Breast epithelium (tissue), 4 donors: Measurements from ENCODE around the gene ARHGAP10. TPM values are rescaled to one million over a fixed set of nuclear protein-coding genes. Genes with fewer than 3 reads are reported as not detected.

ENCODE experiments used
- DNase-seq, 2 donors: peaks; one replicate each; pipeline ENCODE4 v3.0.0-alpha.2; 2019; ENCODE audit warnings: low spot score in 2 of 2
- H3K27ac ChIP-seq, 2 donors: fragments of 200-600 bp; sonication (generic) in 1 of 2; one replicate each; pipeline ENCODE4 v1.5.1; 2016 to 2019; ENCODE audit warnings: mild to moderate bottlenecking in 1 of 2
- H3K27me3 ChIP-seq, 2 donors: fragments of 200-600 bp; sonication (generic) in 1 of 2; one replicate each; pipeline versions ENCODE4 v1.5.1 to v1.6.0; 2017 to 2019; ENCODE audit warnings: control low read depth in 1 of 2, mild to moderate bottlenecking in 1 of 2
- H3K36me3 ChIP-seq: fragments of 200-600 bp; one replicate; pipeline ENCODE4 v1.5.1; 2019
- H3K4me1 ChIP-seq, 2 donors: fragments of 200-600 bp; sonication (generic); one replicate each; pipeline ENCODE4 v1.5.1; 2016 to 2019; ENCODE audit warnings: control low read depth in 1 of 2
- H3K4me3 ChIP-seq, 3 donors: fragments of 200-600 bp; sonication (generic); 1 replicate in 2 of 3; 2 replicates in 1 of 3; pipeline ENCODE4 v1.5.1; 2016 to 2019; ENCODE audit warnings: mild to moderate bottlenecking in 3 of 3, moderate library complexity in 2 of 3
- H3K9me3 ChIP-seq, 2 donors: fragments of 200-600 bp; sonication (generic) in 1 of 2; one replicate each; pipeline ENCODE4 v1.5.1; 2016 to 2019; ENCODE audit warnings: control low read depth in 1 of 2
- POLR2A ChIP-seq: fragments of 450-650 bp; IDR thresholded peaks from one replicate; pipeline ENCODE4 v1.6.1; 2016; ENCODE audit warnings: antibody characterized with exemption, mild to moderate bottlenecking, moderate library complexity
- POLR2AphosphoS5 ChIP-seq, 3 donors: sonication (generic); formaldehyde crosslinking; IDR thresholded peaks; one replicate each; pipeline ENCODE4 v1.6.1; 2017; ENCODE audit warnings: antibody characterized with exemption in 3 of 3
- intact Hi-C: fragments of 100-400 bp; cut with DNase I; formaldehyde crosslinking; loops from one replicate; pipeline ENCODE4 v1.15.1; 2023; ENCODE audit warnings: low total_unique reads
- total RNA-seq, 3 donors: library from RNA; depleted of rRNA; stranded (reverse); fragments of >200 nt; gene quantifications; one replicate each; pipeline ENCODE4 v1.1.0, GENCODE V29; 2016
- TF ChIP-seq, protein P1 (sequence below), 3 donors: fragments of 450-650 bp; IDR thresholded peaks; one replicate each; pipeline ENCODE4 v1.5.1; 2016 to 2017; ENCODE audit warnings: antibody characterized with exemption in 3 of 3, mild to moderate bottlenecking in 3 of 3, moderate library complexity in 3 of 3

The ARHGAP10 gene
- total RNA-seq, 3 donors from 2014 or later: 49.5 to 138 (median 62.6) TPM

DNA sequence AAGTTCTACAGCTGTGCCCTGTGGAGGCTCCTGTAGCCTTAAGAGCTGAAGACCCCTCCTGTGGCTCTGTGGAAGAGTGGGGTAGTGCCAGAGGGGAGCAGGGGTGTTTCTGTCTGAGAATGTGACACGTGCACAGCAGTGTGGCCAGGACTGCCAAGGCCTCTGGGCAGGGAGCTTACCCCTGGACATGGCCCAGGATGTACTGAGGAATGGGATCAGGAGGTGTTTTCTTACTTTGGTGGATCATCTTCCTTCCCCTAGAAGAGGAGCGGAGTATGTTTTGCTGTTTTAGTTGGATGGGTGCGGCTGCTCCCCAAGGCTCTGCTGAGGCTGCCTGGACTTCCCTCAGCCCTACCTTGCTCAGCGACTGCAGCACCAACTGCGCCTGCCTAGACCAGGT, 342.6 kb downstream of the ARHGAP10 start:
- H3K27ac ChIP-seq: no peak overlapping the region
- TF ChIP-seq POLR2A (no peak), POLR2AphosphoS5 (IDR thresholded peaks at IDR 0.05) (no peak)
- no peak overlapping the region for H3K4me3 ChIP-seq
- DNase-seq: no peak
- no peaks in the 10 kb centered on the region for H3K27me3 ChIP-seq
- peaks cover 12 to 18% of the 10 kb centered on the region in 2 donors for H3K9me3 ChIP-seq
- intact Hi-C loops: no loop called here
- H3K4me1 ChIP-seq: no peaks in the 10 kb centered on the region
- H3K36me3 ChIP-seq: no peaks in the 10 kb centered on the region

DNA sequence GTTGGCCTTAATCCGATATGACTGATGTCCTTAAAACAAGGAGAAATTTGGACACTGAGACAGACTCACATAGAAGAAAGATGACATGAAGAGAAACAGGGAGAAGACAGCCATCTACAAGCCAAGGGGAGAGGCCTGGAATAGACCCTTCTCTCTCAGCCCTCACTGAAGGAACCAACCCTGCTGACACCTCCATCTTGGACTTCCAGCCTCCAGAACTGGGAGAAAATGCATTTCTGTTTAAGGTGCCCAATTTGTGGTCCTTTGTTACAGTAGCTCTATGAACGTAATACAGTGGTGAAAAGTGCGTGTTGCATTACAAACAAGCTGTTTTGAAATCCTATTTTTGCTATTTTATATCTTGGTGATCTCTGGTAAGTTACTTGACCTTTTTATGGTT, 343.6 kb downstream of the ARHGAP10 start:
- H3K36me3 ChIP-seq: no peaks in the 10 kb centered on the region
- no peak for DNase-seq
- H3K9me3 ChIP-seq: peaks cover 12 to 18% of the 10 kb centered on the region in 2 donors
- H3K27me3 ChIP-seq: no peaks in the 10 kb centered on the region
- no peak for TF ChIP-seq POLR2A
- TF ChIP-seq, protein P1, sequence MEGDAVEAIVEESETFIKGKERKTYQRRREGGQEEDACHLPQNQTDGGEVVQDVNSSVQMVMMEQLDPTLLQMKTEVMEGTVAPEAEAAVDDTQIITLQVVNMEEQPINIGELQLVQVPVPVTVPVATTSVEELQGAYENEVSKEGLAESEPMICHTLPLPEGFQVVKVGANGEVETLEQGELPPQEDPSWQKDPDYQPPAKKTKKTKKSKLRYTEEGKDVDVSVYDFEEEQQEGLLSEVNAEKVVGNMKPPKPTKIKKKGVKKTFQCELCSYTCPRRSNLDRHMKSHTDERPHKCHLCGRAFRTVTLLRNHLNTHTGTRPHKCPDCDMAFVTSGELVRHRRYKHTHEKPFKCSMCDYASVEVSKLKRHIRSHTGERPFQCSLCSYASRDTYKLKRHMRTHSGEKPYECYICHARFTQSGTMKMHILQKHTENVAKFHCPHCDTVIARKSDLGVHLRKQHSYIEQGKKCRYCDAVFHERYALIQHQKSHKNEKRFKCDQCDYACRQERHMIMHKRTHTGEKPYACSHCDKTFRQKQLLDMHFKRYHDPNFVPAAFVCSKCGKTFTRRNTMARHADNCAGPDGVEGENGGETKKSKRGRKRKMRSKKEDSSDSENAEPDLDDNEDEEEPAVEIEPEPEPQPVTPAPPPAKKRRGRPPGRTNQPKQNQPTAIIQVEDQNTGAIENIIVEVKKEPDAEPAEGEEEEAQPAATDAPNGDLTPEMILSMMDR (IDR thresholded peaks at IDR 0.05): no peak
- no peak for TF ChIP-seq POLR2AphosphoS5 (IDR thresholded peaks at IDR 0.05)
- H3K4me1 ChIP-seq: no peaks in the 10 kb centered on the region
- H3K27ac ChIP-seq: no peak overlapping the region
- intact Hi-C loops: no loop called here
- no peak overlapping the region for H3K4me3 ChIP-seq

DNA sequence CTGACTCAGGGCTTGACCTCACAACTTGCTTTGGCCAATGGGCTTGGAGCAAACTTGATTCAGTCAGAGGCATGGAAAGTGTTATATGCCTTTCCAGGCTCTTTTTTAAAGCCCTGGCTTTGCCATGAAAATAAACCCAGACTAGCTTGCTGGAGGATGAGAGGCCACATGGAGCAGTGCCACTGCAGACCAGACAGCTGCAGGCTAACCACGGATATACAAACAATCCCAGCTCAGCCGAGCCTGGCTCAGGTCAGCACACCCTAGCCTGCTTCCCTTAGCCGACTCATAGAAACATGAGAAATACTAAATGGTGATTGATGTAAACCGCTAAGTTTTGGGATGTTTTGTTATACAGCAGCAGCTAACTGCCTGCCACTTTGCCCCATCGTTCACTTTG, 345.1 kb downstream of the ARHGAP10 start:
- intact Hi-C loops: no loop called here

DNA sequence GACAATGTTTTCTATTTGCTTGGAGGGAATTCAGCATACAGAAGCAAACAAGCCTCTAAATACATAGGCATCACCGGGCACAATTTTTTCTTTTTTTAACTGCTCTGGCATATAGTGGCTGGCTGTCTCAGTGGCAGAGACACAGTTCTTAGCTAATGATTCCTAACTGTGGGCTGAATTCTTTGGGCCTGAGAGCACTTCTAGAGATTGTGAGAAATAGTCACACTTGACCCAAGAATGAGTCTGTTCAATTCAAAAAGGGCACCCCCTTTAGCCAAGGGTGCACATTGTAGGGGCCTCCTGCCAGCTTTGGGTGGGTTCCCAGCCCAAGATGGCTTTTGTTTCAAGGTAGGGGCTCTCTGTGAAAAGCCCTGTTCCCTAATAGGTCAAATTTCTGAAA, 345.7 kb downstream of the ARHGAP10 start:
- no peak for DNase-seq
- no peak overlapping the region for H3K27ac ChIP-seq
- no peak overlapping the region for H3K4me3 ChIP-seq
- TF ChIP-seq POLR2AphosphoS5 (IDR thresholded peaks at IDR 0.05) (no peak), POLR2A (no peak)
- TF ChIP-seq, protein P1 (IDR thresholded peaks at IDR 0.05): no peak
- no peaks in the 10 kb centered on the region for H3K27me3 ChIP-seq
- no peaks in the 10 kb centered on the region for H3K4me1 ChIP-seq
- peaks cover 12 to 18% of the 10 kb centered on the region in 2 donors for H3K9me3 ChIP-seq
- intact Hi-C loops: no loop called here
- no peaks in the 10 kb centered on the region for H3K36me3 ChIP-seq

More for the DNA sequence above, 345.1 kb downstream of the ARHGAP10 start:
- Histone ChIP-seq H3K4me3 (no peak overlapping the region), H3K4me1 (no peaks in the 10 kb centered on the region), H3K27me3 (no peaks in the 10 kb centered on the region), H3K36me3 (no peaks in the 10 kb centered on the region), H3K27ac (no peak overlapping the region), H3K9me3 (peaks cover 12 to 18% of the 10 kb centered on the region in 2 donors)
- TF ChIP-seq POLR2A (no peak), POLR2AphosphoS5 (IDR thresholded peaks at IDR 0.05) (no peak)
- TF ChIP-seq, protein P1 (IDR thresholded peaks at IDR 0.05): no peak
- DNase-seq: no peak

DNA sequence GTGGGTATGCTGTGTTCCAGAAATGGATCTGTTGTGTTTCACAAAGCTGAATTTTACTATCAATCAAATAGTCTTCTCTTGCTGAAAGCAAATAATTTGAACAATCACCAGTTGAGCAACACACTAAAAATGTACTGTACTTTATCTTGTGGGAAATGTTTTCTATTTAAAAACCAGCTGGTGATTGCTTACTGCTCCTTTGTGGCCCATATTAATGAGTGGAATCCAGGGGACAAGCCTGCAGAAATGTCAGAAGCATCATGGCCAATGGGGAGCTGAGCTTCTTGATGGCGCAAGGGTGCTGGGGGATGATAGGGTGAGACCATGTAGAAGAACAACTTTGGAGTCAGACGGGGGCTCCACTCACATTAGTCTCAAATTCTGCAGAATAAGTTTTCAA, 346.2 kb downstream of the ARHGAP10 start:
- Histone ChIP-seq H3K27ac (no peak overlapping the region), H3K36me3 (no peaks in the 10 kb centered on the region), H3K27me3 (no peaks in the 10 kb centered on the region), H3K4me1 (no peaks in the 10 kb centered on the region), H3K9me3 (peaks cover 12 to 18% of the 10 kb centered on the region in 2 donors), H3K4me3 (no peak overlapping the region)
- DNase-seq: no peak
- TF ChIP-seq, protein P1 (IDR thresholded peaks at IDR 0.05): no peak
- TF ChIP-seq POLR2A (no peak), POLR2AphosphoS5 (IDR thresholded peaks at IDR 0.05) (no peak)
- intact Hi-C loops: no loop called here

DNA sequence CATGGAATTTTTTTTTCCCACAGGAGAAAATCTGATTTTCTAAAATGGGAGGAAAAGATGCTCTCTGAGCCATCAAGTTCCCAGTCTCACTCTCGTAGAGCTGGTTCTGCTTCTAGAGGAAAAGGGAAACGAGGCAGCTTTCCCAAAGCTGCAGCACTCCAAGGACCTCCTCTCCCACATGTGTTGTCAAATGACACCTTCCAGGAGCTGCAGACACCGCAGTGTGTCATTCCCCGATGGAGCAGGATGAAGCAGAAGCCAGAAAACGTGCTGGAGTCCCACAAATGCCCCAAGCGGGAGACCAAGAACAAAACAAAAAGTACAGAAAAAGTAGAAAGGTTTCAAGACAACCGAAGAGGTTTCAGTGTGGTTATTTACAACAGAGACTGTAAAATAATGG, 348.1 kb downstream of the ARHGAP10 start:
- Histone ChIP-seq H3K27ac (no peak overlapping the region), H3K4me1 (no peaks in the 10 kb centered on the region), H3K9me3 (peaks cover 2 to 7% of the 10 kb centered on the region in 2 donors), H3K36me3 (no peaks in the 10 kb centered on the region), H3K4me3 (no peak overlapping the region), H3K27me3 (no peaks in the 10 kb centered on the region)
- TF ChIP-seq POLR2AphosphoS5 (IDR thresholded peaks at IDR 0.05) (no peak), POLR2A (no peak)
- TF ChIP-seq, protein P1 (IDR thresholded peaks at IDR 0.05): no peak
- intact Hi-C loops: no loop called here
- no peak for DNase-seq
